GM19395 (cell line): ENCODE data around the gene NOXO1.
A peak's percentile ranks its signal among the peaks of the same experiment; 100 is the strongest.
"Not testable (repeated sequence)": the region's sequence is repeated elsewhere in the genome, so short reads cannot be mapped to it uniquely, and the experiment has no call there.

Experiments
- ATAC-seq: cut with Tn5 transposase; IDR thresholded peaks from one replicate; pipeline ENCODE4 v1.9.1; 2021; ENCODE audit warnings: mild to moderate bottlenecking, moderate library complexity; ENCODE audit not compliant: unreplicated experiment

NOXO1 gene

GRCh38 chr16:1942810-1943726, 38.2 kb downstream of the NOXO1 start, which contains the start of gene MSRB1:
Gene MSRB1, minus strand, starts transcription at chr16:1943199. Its CDS starts 43 bp downstream, at chr16:1943156.
- ATAC-seq: peak; percentile 86

GRCh38 chr16:1942047-1942809, 39.0 kb downstream of the NOXO1 start:
- no peak for ATAC-seq

GRCh38 chr16:1941162-1942046, 39.9 kb downstream of the NOXO1 start:
- ATAC-seq: no peak

- no peak for ATAC-seq
Measured at GRCh38 chr16:1940273-1941161, 40.8 kb downstream of the NOXO1 start.

GRCh38 chr16:1939833-1940232, 41.4 kb downstream of the NOXO1 start:
- ATAC-seq: not testable (repeated sequence)

GRCh38 chr16:1938910-1939309, 42.4 kb downstream of the NOXO1 start:
- ATAC-seq: no peak

- no peak for ATAC-seq
Measured at GRCh38 chr16:1938316-1938715, 43.0 kb downstream of the NOXO1 start.

GRCh38 chr16:1936945-1937479, 44.3 kb downstream of the NOXO1 start:
- ATAC-seq: no peak

- no peak for ATAC-seq
Measured at GRCh38 chr16:1933097-1933661, 48.1 kb downstream of the NOXO1 start.

- ATAC-seq: no peak
Measured at GRCh38 chr16:1932050-1933028, 48.9 kb downstream of the NOXO1 start.

GRCh38 chr16:1930338-1930720, 50.9 kb downstream of the NOXO1 start:
- no peak for ATAC-seq

- ATAC-seq: peak; percentile 74
Measured at GRCh38 chr16:1929578-1930337, 51.5 kb downstream of the NOXO1 start.

- peak; percentile 42 for ATAC-seq
Measured at GRCh38 chr16:1929105-1929504, 52.2 kb downstream of the NOXO1 start.
